IPS-NIHi7 (cell line): Measurements from ENCODE around the gene MTIF3.

Source experiments
- DNase-seq: peaks from one replicate; pipeline ENCODE4 v3.0.0; 2012; ENCODE audit warnings: mixed read lengths; ENCODE audit errors: extremely low spot score

MTIF3 gene, protein sequence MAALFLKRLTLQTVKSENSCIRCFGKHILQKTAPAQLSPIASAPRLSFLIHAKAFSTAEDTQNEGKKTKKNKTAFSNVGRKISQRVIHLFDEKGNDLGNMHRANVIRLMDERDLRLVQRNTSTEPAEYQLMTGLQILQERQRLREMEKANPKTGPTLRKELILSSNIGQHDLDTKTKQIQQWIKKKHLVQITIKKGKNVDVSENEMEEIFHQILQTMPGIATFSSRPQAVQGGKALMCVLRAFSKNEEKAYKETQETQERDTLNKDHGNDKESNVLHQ

DNA sequence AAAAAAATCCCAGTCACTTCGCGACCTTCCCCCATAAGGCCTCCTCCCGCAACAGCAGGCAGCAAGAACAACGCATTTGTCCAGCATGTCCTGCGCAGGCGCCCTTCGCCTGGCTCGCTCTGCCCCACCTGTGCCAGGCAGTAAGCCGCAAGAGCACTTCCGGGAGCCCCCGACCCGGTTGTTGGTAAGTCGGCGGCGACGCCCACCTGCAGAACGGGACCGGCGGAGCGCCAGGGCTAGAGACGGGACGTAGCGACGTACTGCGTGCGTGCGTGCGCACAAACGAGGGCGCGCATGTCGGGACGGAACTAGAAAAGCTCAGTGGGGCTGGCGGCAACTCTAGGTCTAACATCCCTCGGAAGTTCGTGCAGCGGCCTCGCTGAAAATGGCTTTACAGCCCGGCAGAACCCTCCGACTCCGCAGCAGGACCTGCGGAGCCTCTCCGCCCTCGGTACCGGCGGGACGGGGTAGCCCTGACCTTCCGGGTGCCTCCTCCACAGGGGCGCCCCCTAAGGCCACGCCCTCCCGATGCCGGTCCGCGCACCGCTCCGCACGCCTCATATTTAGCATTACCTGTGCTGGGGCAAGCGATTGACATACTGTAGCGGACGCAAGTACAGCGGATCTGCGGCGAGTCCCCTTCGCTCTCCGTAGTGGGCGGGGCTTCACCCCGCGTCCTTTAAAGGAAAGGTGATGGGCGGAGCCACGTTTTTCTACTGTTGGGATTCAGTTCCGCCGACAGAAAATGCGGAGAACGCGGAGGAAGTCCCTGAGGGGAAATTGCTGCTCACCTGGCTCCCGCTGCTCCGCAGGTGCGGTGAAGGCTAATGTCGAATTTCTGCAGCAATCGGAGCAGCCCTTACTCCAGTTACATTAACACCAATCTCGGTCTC is at the start of gene MTIF3:
Gene MTIF3 (minus strand): TSS at position 629 of the 893 bp plus-strand sequence. CDS start 10,116 bp downstream, outside the sequence.
- DNase-seq: peak; percentile 90

DNA sequence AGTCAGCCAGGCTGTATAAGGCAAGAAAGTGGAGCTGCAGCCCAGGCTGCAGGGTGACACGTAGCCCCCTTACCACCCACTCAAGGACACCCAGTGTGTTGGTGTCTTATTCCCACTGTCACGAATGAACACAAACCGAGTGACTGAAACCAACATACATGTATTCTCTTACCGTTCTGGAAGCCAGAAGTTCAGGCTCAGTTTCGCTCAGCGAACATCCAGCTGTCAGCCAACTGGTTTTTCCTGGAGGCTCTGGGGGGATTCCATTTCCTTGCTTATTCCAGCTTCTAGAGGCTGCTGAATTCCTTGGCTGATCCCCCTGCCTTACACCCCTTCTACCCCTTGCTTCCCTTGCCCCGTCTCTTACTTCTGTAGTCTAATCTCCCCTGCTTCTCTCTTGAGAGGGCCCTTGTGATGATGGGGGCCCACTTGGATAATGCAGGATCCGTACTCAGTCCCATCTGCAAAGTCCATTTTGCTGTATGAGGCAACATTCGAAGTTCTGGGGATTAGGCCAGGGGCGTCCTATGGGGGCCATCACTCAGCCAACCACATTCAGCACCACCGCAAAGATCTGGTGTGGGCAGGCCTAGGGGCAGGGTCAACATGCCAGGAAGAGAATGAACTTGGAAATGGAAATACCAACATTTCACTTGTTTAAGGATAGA is 47.3 kb upstream of the MTIF3 start:
- DNase-seq: no peak

DNA sequence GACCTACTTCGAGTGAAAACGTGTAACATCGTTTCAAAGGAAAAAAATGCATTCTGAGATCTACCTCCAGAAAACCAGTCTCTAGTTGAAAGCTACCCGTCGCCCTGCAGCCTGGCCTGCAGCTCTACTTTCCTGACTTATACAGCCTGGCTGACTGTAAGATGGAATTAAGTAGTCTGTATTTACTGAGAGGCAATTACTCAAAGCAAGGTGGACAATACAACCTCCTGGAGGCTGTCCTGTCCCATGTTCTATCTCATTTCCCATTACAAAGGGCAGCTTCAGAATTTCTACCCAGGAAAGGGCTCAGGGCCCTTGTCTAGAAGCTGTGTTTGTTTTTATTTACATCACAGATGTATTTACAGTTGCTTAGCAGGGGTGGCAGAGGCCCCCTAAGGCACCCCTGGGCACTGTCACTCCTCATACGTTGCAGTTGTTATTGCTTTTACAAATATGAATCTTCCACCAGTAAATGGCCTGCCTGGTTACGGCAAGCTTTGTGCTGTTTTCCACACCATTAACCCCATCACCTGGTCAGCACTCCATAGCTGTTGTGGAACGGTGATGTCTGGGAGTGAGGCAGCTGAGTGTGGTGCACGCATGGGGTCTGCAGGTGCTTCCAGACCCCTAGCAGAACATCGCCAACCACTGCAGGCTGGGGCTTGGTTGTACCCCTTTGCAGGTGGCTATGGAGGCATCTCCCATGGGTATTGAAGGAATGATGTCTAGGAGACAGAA is 46.3 kb upstream of the MTIF3 start:
- DNase-seq: no peak

DNA sequence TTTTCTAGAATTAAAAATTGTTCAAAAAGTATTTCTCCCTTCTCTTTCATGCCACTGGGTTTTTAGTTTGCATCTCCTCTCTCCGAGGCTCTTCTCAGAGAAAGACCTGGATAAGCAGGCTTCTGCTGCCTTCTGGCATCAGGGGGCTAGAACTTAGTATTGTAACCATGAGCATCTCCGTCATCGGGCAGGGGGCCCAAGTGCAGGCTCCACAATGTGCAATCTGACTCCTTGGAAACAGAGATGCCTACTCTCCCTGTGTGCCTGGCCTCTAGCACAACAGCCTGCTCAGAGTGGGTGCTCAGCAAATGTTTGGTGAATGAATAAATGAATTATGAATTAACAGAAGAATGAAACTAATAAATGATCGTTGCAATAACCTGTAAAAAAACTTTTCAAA is 45.6 kb upstream of the MTIF3 start:
- DNase-seq: no peak

DNA sequence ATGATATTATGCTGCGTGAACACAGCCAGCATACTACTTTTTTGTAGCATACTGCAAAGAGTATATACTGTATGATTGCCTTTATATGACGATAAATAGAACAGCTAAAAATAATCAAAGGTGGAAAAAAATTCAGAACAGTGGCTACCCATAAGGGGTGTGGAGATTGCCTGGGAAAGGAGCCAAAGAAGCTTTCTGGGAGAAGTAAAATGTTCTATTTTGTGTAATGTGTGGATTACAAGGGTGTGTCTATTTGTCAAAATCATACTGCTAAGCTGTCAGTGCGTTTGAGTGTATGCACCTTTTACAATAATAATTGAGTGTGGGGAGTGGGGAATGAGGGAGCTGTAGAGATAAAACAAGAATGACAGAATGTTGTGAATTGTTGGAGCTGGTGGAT is 45.2 kb upstream of the MTIF3 start:
- DNase-seq: no peak

DNA sequence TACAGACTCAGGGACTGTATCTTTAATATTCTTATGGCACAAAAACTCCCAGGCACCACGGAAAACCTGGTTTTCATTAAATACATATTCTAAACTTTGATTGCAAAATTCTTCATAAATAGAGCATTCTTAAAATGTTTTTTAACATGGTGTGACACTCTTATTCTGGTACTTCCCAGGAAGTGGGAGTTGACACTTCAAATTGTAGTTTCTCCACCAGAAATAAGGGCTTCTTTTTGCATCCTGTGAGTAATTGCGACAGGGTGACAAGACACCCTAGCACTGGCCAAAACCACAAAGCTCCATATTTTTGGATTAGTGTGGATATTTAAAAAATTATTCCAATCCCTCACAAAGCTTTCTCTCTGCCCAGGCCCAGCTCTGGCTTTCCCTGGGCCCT is 43.6 kb upstream of the MTIF3 start:
- DNase-seq: no peak

DNA sequence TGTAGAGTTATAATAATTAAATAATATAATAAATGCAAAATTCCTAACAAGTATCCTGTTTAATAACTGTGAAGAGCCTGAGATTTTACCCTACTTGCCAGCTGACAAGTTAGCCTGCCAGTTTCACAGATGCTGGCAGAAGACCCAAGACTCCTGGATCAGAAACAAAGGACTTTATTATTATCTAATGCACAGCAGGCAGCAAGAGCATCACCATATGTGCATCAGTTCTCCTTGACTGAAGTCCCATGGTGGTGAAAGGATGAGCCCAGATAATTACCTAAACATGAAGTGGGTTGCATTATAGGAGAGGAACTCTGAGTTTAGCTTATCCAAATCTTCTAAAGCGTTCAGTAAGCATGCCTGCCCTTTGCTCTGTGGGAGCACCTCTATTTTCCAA is 39.1 kb upstream of the MTIF3 start:
- no peak for DNase-seq

DNA sequence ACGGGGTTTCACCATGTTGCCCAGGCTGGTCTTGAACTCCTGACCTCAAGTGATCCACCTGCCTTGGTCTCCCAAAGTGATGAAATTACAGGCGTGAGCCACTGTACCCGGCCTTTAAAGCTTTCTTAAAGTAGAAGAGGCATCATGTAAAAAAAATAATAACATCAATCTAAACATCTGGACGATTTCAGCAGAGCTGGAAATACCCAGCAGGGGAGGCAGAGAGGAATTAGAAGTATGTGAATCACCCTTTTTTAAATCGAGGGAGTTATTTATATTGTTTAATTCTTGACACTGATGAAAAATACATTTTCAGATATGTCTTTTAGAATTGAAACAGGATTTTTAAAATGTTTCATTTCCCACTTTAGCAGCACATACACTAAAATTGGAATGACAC is 37.4 kb upstream of the MTIF3 start:
- DNase-seq: no peak

DNA sequence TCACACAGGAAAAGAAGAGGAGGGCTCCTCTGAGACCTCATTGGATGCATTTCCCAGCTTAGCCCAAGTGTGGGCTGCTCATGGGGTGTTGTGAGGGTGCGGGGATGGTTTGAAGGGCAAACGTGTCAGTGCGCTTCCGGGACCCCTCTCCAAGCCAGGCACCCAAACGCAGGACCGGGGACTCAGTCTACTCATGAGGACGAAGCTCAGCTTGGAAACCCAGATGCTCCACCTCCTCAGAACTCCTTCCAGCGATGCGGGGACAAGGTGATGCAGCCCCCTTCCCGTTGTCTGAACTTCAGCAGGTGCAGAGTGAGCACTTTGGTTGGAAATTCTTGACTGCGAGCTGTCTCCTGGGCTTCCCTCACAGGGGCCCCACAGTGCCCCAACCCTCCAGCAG is 33.1 kb upstream of the MTIF3 start:
- no peak for DNase-seq

DNA sequence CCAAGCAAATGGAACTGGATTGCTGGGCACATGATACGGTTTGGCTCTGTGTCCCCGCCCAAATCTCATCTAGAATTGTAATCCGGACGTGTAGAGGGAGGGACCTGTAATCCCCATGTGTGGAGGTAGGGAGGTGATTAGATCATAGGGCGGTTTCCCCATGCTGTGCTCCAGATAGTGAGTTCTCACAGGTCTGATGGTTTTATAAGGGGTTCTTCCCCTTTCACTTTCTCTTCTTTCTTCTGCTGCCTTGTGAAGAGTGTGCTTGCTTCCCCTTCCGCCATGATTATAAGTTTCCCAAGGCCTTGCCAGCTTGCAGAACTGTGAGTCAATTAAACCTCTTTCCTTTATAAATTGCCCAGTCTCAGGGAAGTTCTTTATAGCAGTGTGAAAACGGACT is 32.6 kb upstream of the MTIF3 start:
- no peak for DNase-seq

DNA sequence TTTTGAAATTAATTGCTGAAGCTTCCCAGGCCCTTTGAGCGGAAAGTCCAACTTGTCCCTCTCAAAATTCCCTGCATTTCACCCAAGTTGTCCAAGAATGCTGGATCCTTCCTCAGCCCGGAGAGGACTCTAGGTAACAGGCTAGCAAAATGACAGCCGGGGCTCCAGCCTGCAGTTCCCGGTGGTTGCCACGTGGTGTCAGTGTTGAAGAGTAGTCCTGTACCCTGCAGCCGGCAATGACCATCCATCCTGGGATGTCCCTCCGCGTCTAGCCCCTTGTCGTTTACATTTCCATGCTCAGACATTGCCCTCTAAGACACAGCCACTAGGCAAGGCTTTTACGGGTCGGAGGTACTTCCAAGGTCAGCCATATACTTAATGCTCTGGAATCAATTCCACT is 31.4 kb upstream of the MTIF3 start:
- peak; percentile 94 for DNase-seq

DNA sequence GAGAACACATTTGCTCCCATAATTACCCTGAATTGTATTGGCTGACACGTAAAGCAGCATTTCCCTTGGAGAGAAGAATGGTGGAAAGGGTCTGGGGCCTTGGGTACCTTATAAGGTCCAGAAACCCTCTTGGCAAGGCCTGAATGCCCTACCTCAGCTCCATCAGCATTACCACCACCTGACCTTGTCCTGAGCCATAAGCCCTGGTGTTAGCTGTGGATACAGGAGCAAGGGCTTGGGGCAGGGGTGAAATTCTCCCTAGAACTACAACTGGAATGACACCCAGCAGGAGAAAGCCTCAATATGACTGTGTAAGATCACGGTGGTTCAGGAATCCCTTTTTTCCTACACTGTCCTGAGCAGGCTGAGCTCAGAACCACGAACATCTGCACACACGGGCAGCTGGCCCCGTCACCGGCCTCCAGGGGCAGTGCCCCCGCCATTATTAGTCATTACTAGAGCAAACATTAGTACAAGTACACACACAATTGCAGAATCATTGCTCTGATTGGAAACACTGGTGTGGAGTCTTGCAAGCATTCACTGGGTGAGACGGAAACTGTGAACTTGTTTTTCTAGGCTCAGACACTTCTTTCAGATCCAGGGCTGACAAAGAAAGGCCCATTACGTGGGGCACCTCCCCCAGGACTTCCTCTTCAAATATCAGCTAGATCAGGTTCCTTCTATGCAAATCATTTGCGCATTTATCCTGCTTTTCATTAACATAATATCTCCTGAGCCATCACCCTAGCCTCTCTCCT is 26.8 kb upstream of the MTIF3 start:
- DNase-seq: no peak

DNA sequence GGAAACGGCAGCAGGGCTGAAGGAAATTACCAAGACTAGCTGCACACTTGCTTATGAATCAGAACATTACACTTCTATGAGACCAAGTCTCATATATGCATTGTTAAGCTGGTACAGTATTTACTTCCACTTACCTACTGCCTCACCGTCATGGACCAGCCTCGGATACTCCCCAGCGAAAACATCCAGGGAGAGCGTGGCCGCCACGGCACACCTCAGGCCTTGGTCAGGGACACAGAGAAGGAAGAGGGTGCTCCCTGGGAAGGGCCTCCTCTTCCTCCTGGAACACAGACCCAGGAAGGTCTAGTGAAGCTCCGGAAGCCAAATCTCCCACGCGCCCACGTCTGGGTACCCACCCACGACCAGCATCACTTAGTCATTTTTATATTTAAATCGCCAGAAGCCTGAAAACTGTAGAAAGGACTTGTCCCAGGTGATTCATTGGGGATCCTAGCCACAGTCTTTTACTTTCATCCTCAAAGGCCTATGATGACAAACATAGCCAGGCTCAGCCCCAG is 24.4 kb upstream of the MTIF3 start:
- no peak for DNase-seq

DNA sequence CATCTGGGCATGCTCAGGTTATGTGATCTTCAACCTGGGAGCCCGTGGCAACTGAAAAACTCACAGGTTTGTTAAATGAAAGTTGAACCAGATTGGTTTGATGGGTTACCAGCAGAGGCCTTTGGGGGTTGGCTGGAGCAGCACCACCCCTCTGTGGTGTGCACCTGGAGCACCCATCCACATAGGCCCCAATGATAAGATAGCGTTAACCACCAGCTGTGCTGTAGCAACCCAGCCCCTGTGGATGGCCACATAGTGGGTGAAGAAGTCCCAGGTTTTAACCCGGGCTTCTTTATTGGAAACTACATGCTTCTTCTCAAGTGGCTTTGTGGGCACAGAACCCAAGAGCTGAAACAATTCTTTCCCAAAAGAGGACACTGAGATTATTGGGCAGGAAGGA is 22.6 kb upstream of the MTIF3 start:
- DNase-seq: no peak

DNA sequence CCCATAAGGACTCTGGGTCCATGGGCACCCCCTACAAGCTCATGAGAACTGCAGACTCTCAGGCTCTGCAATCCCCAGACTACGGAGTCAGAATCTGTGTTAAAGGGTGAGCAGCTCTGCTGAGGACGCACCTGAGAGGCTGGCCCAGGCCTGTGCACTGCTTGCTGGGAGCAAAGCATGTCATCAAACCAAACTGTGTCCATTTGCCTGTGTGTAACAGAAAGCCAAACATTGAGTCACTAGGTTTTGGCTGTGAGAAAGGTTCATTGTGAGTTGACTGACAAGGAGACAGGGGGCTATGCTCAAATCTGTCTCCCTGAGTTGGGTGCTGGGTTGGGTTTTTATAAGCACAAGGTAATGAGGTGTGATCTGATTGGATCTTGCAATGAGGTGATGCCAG is 22.1 kb upstream of the MTIF3 start:
- DNase-seq: no peak

DNA sequence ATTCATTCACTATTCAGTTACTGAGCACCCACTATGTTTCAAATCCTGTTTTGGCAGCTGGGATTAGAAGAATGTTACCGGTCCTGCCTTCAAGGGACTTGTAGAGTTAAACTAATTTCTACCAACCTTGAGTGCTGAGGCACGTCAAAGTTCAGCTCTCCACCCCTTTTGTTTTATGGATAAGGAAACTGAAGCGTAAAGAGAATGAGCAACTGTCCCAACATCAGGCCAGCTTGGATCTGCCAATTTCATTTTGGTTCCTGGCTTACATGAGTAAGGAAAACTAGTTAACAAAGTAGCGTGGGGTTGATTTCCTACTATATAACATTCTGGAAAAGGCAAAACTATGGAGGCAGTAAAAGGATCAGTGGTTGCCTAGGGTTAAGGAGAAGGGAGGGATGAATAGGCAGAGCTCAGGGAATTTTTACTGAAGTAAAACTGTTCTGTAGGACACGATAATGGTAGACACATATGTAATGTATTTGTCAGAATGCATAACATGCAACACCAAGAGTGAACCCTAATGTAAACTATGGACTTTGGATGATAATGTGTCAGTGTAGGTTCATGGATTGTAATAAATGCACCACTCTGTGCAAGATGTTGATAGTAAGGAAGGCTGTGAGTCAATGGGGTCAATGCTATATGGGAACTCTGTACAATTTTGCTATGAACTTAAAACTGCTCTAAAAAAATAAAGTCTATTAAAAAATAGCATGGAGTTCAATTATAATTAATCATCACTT is 19.9 kb upstream of the MTIF3 start:
- no peak for DNase-seq

DNA sequence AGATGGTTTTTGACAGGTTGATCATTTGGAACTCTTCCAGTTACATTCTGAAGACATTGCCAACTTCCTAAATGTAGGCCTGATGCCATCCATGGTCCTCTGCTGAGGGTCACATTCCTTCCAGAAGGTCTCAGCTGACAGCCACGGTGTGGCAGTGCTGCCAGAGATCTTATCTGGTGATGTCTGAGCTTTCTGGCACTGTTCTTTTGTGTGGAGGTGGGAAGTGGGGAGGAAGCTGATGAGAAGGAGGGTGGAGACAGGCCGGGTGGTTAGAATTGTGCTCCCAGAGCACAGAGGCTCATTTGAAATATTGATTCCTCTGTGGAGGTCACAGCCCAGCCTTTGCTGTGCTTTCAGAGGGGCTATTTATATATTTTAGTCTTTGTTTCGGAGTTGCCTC is 16.1 kb upstream of the MTIF3 start:
- no peak for DNase-seq

DNA sequence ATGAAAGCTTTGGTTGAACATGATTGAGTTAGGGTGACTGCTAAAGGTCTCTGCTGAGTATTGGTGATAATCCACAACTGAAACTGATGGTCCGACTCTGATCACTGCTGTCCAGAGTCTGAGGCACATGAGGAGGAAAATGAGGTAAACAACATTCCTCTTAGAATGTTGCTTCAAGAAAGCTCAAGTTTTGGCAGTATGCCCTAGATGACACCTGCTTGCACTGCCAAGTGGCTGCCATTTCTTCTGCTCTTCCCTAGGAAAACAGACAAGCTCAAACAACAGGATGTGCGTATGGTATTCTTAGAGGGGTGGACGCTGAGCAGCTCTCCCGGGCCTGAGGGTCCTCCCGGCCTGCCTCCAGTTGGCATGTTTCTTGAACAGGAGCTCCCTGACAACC is 15.2 kb upstream of the MTIF3 start:
- no peak for DNase-seq

DNA sequence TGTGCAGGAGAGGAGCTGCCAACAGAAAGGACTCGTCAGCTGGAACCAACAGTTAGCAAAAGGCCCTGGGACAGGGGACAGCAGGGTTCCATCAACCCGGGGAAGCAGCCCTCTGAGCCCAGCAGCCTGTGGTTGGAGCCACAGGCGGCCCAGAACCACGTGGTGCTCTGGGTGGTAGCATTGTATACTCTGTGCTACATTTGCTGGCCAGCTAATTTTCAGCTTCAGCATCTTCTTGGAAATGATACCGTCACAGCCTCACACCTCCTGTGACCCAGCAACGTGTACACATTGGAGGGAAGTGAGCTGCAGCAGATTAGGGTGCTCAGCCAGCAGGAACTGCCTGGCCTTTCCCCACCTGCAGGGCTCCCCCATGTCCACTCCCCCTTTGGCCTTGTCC is 13.1 kb upstream of the MTIF3 start:
- no peak for DNase-seq

DNA sequence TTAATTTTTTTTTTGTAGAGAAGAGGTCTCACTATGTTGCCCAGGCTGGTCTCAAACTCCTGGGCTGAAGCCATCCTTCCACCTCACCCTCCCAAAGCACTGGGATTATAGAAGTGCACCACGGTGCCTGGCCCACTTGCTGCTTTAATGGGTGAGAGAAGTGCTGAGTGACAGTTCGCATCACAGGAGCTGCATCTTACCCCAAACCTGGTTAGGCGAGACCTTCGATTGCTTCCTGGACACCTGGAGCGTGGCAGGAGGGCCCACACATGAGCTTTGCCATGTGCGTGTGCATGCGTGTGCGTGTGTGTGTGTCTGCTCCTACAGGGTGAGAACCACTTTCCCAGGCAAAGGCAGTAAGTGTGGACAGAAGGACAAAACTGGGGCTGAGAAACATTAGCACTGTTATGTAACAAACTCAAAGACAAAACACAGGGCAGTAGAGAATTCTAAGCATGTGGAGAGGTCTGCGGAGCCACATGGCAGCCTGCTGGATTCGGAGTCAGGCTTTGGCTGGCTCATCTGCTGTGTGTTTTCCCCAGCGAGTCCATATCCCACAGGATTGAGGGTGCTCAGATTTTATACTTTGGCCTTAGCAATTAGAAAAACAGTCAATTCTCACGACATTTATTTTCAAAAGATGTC is 11.7 kb upstream of the MTIF3 start:
- no peak for DNase-seq
